NCI-H128 (cell line): ENCODE measurements around the gene AHNAK2.
"Not testable (repeated sequence)": the region's sequence is repeated elsewhere in the genome, so short reads cannot be mapped to it uniquely, and the experiment has no call there.

Source experiments
- DNase-seq: peaks from one replicate; lab custom pipeline; 2025; ENCODE audit not compliant: unreplicated experiment; lab: John Stamatoyannopoulos, UW

The AHNAK2 gene

GRCh38 chr14:104900639-104901512 is 77.3 kb downstream of the AHNAK2 start:
- no peak for DNase-seq

GRCh38 chr14:104899781-104900180 is 78.4 kb downstream of the AHNAK2 start:
- DNase-seq, result no peak

- no peak for DNase-seq
Measured at GRCh38 chr14:104898870-104899510, 79.2 kb downstream of the AHNAK2 start.

GRCh38 chr14:104898195-104898558 is 80.0 kb downstream of the AHNAK2 start:
- DNase-seq, result no peak

- DNase-seq, result no peak
Measured at GRCh38 chr14:104897330-104898194, 80.6 kb downstream of the AHNAK2 start.

- peak; percentile 82 for DNase-seq
Measured at GRCh38 chr14:104895786-104896661, 82.2 kb downstream of the AHNAK2 start.

GRCh38 chr14:104895207-104895785 is 82.9 kb downstream of the AHNAK2 start:
- no peak for DNase-seq

- no peak for DNase-seq
Measured at GRCh38 chr14:104894331-104895206, 83.6 kb downstream of the AHNAK2 start.

GRCh38 chr14:104893435-104894207 is 84.6 kb downstream of the AHNAK2 start:
- DNase-seq, result no peak

- no peak for DNase-seq
Measured at GRCh38 chr14:104892531-104893434, 85.4 kb downstream of the AHNAK2 start.

GRCh38 chr14:104891664-104892530 is 86.3 kb downstream of the AHNAK2 start:
- no peak for DNase-seq

GRCh38 chr14:104891121-104891551 is 87.0 kb downstream of the AHNAK2 start:
- DNase-seq, result no peak

GRCh38 chr14:104890292-104890691 is 87.9 kb downstream of the AHNAK2 start:
- not testable (repeated sequence) for DNase-seq

GRCh38 chr14:104889375-104889757 is 88.8 kb downstream of the AHNAK2 start:
- no peak for DNase-seq

- DNase-seq, result no peak
Measured at GRCh38 chr14:104888489-104889374, 89.4 kb downstream of the AHNAK2 start.
